ENCODE data around the gene ZNF865.
A peak's percentile ranks its signal among the peaks of the same experiment; 100 is the strongest.

The ZNF865 gene

GRCh38 chr19:55658846-55659459 is 53.5 kb downstream of the ZNF865 start:
- H3K4me1 ChIP-seq (ENCODE audit: control insufficient read depth, insufficient read depth, low read length), result peaks cover 33% of the 10 kb centered on the region
- no peak for DNase-seq (ENCODE audit: low read depth)
- H3K9me3 ChIP-seq (ENCODE audit: control insufficient read depth, low read length), result no peaks in the 10 kb centered on the region
- peaks cover 37% of the 10 kb centered on the region for H3K36me3 ChIP-seq (ENCODE audit: control insufficient read depth, insufficient read depth, low read length, severe bottlenecking)
- peak overlapping the region; percentile 35 for H3K4me3 ChIP-seq (ENCODE audit: low read length)
- no peaks in the 10 kb centered on the region for H3K27me3 ChIP-seq (replicated peaks; ENCODE audit: control insufficient read depth, insufficient read depth, low read length)
- peak overlapping the region; percentile 52 for H3K9ac ChIP-seq (ENCODE audit: low read length)

DNA sequence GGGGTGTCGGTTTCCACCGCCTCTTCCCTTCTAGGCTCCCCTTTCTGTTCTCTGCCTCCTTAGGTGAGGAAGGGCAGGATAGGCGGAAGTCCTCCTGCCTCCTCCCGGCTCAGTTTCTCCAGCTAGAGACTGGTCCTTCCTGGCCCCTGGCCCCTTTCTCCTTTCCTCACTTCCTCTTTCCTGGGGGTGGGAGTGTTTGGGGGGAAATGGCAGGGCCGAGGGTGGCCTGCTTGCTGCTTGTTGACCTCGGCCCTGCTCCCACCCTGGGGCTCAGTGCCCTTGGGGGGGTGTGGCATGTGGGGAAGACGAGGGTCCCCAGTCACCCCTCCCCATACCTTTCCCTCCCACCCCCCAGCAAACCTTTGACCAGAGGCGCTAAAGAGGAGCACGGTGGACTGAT is 54.4 kb downstream of the ZNF865 start:
- Histone ChIP-seq H3K9me3 (ENCODE audit: control insufficient read depth, low read length) (no peaks in the 10 kb centered on the region), H3K9ac (ENCODE audit: low read length) (no peak overlapping the region), H3K4me1 (ENCODE audit: control insufficient read depth, insufficient read depth, low read length) (peaks cover 33% of the 10 kb centered on the region), H3K27me3 (replicated peaks; ENCODE audit: control insufficient read depth, insufficient read depth, low read length) (no peaks in the 10 kb centered on the region), H3K4me3 (ENCODE audit: low read length) (no peak overlapping the region), H3K36me3 (ENCODE audit: control insufficient read depth, insufficient read depth, low read length, severe bottlenecking) (peaks cover 45% of the 10 kb centered on the region)
- DNase-seq (ENCODE audit: low read depth), result no peak

DNA sequence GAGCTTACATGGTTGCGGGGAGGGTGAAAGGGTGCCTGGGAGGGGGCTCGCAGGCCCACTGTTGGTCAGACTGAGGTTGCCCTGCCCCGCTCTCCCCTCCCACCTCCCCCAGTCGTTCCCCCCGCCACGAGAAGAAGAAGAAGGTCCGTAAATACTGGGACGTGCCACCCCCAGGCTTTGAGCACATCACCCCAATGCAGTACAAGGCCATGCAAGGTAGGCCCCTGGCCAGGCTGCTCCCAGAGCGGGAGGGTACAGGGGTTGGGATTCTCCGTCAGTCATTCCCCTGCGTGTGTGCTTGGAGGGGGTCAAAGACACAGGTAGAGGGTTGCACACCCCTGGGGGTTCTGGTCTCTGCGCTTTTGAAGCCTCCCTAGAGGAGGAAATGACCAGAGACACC is 55.0 kb downstream of the ZNF865 start:
- no peaks in the 10 kb centered on the region for H3K9me3 ChIP-seq (ENCODE audit: control insufficient read depth, low read length)
- H3K27me3 ChIP-seq (replicated peaks; ENCODE audit: control insufficient read depth, insufficient read depth, low read length), result no peaks in the 10 kb centered on the region
- H3K9ac ChIP-seq (ENCODE audit: low read length), result no peak overlapping the region
- H3K4me3 ChIP-seq (ENCODE audit: low read length), result no peak overlapping the region
- H3K4me1 ChIP-seq (ENCODE audit: control insufficient read depth, insufficient read depth, low read length), result peaks cover 33% of the 10 kb centered on the region
- H3K36me3 ChIP-seq (ENCODE audit: control insufficient read depth, insufficient read depth, low read length, severe bottlenecking), result peaks cover 50% of the 10 kb centered on the region
- DNase-seq (ENCODE audit: low read depth), result no peak

- Histone ChIP-seq H3K36me3 (ENCODE audit: control insufficient read depth, insufficient read depth, low read length, severe bottlenecking) (peaks cover 56% of the 10 kb centered on the region), H3K4me1 (ENCODE audit: control insufficient read depth, insufficient read depth, low read length) (peaks cover 30% of the 10 kb centered on the region), H3K4me3 (ENCODE audit: low read length) (no peak overlapping the region), H3K27me3 (replicated peaks; ENCODE audit: control insufficient read depth, insufficient read depth, low read length) (no peaks in the 10 kb centered on the region), H3K9me3 (ENCODE audit: control insufficient read depth, low read length) (no peaks in the 10 kb centered on the region), H3K9ac (ENCODE audit: low read length) (no peak overlapping the region)
- no peak for DNase-seq (ENCODE audit: low read depth)
These were observed 55.5 kb downstream of the ZNF865 start for GRCh38 chr19:55660991-55661390.

DNA sequence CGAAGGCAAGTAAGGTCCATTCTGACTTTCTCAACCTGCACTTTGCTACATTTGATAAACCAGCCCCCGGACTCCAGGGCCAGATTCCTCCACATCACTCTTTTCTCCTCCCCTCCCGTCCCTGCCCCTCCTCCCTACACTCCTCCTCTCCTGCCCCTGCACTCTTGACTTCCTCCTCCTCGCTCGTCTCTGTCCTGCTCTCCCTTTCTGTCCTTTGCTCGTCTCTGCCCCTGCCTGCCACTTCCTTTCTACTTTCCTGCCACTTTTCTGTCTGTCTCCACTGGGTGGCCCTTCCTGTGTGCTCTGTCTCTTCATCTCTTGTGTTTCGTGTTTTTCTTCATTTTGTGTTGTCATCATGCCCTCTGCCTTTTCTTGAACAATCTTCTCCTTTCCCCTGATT is 56.4 kb downstream of the ZNF865 start:
- no peaks in the 10 kb centered on the region for H3K27me3 ChIP-seq (replicated peaks; ENCODE audit: control insufficient read depth, insufficient read depth, low read length)
- DNase-seq (ENCODE audit: low read depth), result no peak
- H3K36me3 ChIP-seq (ENCODE audit: control insufficient read depth, insufficient read depth, low read length, severe bottlenecking), result peaks cover 64% of the 10 kb centered on the region
- no peak overlapping the region for H3K9ac ChIP-seq (ENCODE audit: low read length)
- H3K9me3 ChIP-seq (ENCODE audit: control insufficient read depth, low read length), result no peaks in the 10 kb centered on the region
- H3K4me3 ChIP-seq (ENCODE audit: low read length), result no peak overlapping the region
- H3K4me1 ChIP-seq (ENCODE audit: control insufficient read depth, insufficient read depth, low read length), result peaks cover 22% of the 10 kb centered on the region

DNA sequence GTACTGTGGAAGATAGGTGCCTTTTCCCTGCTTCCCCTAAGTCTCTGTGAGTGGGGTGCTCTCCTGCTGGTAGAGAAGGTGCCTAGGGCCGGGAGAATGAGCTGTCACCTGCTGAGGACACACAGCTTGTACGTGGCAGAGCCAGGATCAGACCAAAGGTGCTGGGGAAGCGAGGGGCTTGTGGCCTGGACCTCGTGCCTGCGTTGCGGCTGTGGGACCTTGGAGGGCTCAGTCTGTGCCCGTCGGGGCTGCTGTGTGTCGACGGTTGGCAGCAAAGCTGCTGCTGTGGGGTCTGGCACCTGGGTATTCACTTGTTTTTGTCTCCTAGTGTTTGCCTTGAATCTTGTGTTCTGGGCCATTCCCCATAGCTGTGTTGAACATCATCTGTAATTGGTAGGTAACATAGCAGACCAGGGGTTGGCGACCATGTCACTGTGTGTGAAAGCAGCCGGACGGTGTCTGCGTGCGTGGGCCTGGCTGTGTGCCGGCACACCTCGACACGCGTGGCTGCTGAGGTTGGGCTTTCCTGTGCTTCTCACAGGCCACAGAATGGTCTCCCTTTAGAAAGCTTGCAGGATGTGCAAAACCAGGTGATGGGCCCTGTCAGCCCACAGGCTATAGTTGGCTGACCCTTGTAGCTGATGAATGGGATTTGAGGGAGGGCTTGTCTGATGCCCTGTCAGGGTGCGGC is 58.5 kb downstream of the ZNF865 start:
- no peak for DNase-seq (ENCODE audit: low read depth)
- H3K9ac ChIP-seq (ENCODE audit: low read length), result no peak overlapping the region
- no peaks in the 10 kb centered on the region for H3K27me3 ChIP-seq (replicated peaks; ENCODE audit: control insufficient read depth, insufficient read depth, low read length)
- H3K4me1 ChIP-seq (ENCODE audit: control insufficient read depth, insufficient read depth, low read length), result peaks cover 1% of the 10 kb centered on the region
- H3K4me3 ChIP-seq (ENCODE audit: low read length), result no peak overlapping the region
- peaks cover 85% of the 10 kb centered on the region for H3K36me3 ChIP-seq (ENCODE audit: control insufficient read depth, insufficient read depth, low read length, severe bottlenecking)
- H3K9me3 ChIP-seq (ENCODE audit: control insufficient read depth, low read length), result no peaks in the 10 kb centered on the region

DNA sequence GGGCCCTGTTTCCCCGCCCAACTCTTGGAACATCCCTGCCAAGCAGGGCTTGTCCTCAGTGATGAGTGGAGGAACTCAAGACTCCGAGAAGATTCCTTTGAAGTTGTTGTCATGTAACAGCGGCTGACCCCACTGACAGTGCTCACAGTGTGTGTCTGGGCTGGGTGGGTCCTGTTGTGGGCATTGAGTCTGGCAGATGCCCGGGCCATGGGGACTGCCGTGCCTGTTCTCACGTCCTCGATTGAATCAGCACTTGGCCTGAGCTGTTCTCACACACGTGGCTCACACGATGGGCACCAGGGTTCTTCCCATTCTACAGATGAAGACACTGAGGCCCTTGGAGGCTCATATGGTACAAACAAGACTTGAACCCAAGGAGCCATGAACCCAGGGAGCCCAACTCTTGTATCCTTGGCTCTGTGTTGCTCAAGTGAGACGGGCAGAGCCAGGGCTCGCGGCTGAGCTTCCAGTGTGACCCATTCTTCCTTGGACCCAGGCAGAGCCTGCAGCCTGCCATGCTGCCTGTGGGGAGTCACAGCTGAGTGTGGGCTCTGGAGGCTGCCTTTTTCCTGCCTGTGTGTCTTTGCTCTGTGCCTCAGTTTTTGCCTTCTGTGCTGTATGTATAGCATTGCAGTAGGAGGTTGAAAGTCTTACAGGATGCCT is 61.0 kb downstream of the ZNF865 start:
- Histone ChIP-seq H3K36me3 (ENCODE audit: control insufficient read depth, insufficient read depth, low read length, severe bottlenecking) (peaks cover 90% of the 10 kb centered on the region), H3K9ac (ENCODE audit: low read length) (no peak overlapping the region), H3K9me3 (ENCODE audit: control insufficient read depth, low read length) (no peaks in the 10 kb centered on the region), H3K27me3 (replicated peaks; ENCODE audit: control insufficient read depth, insufficient read depth, low read length) (no peaks in the 10 kb centered on the region), H3K4me3 (ENCODE audit: low read length) (no peak overlapping the region), H3K4me1 (ENCODE audit: control insufficient read depth, insufficient read depth, low read length) (no peaks in the 10 kb centered on the region)
- DNase-seq (ENCODE audit: low read depth), result no peak
